GM19023 (cell line): ENCODE data around the gene SPTLC3.

Experiments used
- ATAC-seq: cut with Tn5 transposase; IDR thresholded peaks from one replicate; pipeline ENCODE4 v1.9.1; 2021; ENCODE audit warnings: mild to moderate bottlenecking, moderate library complexity; ENCODE audit not compliant: unreplicated experiment

The SPTLC3 gene

DNA sequence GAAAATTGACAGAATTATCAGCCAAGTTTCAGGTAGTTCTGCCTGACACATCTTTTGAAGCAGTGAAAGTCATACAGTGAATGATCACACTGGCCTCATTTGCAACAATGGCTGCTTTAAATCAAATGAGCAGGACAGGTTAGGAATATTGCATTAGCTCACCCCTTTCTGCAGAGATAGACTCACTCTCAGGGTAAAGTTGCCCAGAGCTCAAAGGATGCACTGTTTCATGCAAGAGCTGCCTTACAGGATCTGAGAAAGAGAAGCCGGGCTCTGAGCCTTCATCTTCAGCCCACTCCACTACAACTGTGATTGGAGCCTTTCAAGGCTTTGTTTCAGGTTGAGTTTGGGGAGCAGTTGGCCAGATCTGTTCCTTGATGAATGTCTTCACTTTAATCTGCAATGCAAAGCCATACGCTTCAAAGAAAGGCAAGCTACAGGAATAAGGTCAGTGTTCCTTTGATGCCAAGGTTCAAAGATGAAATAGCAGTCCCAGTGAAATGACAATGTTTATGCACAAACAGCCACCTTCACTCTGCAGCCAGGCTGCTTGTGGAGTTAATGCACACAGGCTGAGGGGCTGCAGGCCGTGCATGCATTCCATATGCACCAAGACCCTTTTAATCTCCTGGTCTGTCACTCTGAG, 121.4 kb downstream of the SPTLC3 start:
- ATAC-seq = no peak

GRCh38 chr20:13130707-13131103, 121.9 kb downstream of the SPTLC3 start:
- ATAC-seq = no peak

DNA sequence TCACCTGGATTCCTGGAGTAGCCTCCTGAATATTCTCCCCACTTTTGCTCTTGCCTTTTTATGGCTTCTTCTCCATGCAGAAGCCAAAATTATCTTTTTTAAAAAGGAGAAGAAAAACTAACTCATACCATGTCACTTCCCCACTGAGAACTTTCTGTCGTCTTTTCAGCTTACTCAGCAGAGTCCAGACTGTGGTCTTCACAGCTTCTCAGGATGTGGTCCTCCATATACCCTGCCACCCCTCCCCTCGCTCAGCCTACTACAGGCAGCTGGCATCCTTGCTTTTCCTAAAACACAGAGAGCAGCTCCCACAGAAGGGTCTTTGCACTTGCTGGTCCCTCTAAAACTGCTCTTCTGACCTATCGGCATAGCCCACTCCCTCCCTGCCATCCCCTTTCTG, 122.9 kb downstream of the SPTLC3 start:
- no peak for ATAC-seq

DNA sequence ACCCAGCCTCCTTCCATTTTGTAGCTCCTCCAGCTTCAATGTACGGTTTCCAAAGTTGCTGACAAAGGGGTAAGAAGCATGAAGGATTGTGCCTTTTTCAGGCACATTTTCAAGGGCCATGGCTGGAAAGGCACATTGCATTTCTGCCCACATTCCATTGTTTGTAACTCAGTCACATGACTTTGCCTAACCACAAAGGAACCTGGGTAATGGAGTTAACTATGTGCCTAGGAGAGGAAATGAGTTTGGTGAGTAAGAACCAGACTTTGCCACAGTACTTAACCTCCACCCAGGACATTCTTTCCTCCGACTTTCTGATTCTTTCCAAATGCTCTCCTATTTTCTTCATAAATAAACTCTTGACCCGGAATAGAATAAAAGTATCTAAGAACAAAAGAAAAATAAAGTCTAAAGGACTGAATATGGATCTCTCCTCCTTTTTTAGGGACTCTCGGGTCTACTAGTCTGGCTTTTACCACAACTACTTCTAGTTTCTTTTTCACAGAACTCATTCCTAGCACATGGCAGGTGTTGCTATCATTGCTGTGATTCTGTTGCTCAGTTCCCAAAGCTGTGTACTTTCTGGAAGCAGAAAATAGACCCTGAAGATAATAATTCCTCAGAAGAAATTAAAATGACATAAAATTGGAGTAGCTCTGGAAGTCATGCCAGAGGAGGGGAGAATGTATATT, 130.8 kb downstream of the SPTLC3 start:
- ATAC-seq = no peak

DNA sequence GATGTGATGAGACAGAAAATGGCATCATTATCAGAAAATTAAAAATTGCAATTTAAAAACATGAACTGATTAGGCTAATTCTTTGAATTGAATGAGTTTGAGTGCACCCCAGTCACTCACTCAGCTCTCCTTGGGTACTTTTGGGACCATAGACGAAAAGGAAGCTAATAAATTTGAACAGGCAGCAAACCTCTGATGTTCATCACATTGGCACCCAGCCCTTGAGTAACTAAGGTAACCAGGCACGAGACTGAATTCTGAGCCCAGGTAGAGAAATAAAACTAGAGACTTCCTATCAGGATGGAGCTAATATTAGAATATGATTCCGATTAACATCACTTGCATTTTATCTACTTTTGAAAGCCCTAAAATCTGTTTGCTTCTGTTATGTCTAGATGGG, 131.4 kb downstream of the SPTLC3 start:
- ATAC-seq = no peak

- ATAC-seq = no peak
These were observed 132.0 kb downstream of the SPTLC3 start for GRCh38 chr20:13140775-13141174.

GRCh38 chr20:13141546-13141945, 132.8 kb downstream of the SPTLC3 start:
- no peak for ATAC-seq

- no peak for ATAC-seq
These were observed 133.4 kb downstream of the SPTLC3 start for GRCh38 chr20:13142143-13142542.

DNA sequence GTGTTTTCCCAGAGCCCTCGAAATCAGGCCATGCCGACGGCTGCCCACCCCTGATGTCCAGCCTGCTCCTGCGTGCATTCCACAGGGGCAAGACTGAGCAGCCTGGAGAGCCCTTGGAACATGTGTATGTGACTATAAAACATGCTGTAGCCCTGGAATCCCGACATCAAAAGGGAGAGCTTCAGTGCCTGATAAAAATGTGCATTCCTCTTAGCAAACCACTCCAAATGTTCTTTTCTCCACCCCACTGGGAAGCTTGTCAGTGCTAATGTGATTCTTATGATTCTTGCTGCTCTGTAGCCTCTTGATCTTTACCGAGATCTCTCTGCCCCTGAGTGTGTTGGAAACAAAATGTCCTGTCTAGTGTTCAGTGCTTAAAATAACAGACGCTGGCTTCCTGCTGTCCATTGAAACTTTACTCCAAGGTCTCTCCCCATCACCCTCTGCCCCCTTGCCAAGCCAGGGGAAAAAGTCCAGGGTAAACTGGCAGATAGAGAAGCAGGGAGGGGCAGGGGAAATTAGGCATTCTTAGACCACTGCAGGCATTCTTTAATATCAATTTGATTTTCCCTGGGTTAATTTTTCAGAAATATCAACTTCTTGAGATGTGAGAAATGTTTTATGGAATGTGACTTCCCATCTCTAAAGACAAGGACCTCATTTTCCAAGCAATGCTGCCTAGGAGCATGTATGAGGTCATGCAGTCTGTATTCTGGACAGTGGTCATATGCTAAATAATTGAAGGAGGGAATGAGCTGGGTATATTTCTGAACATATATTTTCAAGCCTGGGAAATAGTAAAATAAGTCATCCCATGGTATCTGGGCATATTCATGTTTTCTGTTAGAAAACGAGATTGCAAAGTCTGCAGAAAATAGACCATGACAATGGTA, 138.5 kb downstream of the SPTLC3 start:
- ATAC-seq = no peak

DNA sequence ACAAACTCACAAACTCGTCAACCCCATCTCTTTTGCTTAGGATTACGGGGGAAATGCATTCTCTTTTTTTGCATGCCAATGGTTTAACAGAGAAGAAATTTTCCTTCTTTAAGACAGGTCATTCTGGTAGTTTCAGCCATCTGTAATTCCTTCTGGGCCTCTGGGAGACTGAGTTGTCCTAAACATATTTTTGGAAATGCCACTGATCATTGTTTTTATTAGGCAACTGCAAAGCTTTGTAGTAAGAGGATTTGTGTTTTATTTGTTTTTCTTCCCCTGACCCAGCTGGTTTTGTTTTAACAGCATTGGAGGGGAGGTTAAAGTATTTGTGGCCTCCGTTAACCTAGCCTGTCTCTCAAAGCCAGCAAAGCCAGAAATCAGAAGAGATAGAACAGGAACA, 139.2 kb downstream of the SPTLC3 start:
- ATAC-seq = no peak

DNA sequence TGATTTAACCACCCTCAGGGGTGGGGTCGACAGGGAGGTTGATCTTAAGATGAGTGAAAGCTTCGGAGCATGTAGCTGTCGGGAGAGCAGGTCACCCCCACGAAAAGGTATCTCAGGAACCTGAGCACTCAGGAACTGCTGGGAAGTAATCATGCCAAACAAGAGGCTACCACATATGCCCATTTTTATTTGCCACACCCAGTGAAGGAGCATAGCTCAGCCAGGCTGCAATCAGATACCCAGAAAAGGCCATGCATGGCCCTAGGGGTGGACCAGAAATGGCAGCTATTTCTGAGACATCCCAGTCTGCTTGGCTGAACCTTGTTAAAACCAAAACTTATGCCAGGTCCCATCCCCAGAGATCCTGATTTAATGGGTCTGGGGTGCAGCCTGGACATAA, 139.6 kb downstream of the SPTLC3 start:
- ATAC-seq = no peak

- ATAC-seq = no peak
These were observed 140.2 kb downstream of the SPTLC3 start for GRCh38 chr20:13148961-13149360.

DNA sequence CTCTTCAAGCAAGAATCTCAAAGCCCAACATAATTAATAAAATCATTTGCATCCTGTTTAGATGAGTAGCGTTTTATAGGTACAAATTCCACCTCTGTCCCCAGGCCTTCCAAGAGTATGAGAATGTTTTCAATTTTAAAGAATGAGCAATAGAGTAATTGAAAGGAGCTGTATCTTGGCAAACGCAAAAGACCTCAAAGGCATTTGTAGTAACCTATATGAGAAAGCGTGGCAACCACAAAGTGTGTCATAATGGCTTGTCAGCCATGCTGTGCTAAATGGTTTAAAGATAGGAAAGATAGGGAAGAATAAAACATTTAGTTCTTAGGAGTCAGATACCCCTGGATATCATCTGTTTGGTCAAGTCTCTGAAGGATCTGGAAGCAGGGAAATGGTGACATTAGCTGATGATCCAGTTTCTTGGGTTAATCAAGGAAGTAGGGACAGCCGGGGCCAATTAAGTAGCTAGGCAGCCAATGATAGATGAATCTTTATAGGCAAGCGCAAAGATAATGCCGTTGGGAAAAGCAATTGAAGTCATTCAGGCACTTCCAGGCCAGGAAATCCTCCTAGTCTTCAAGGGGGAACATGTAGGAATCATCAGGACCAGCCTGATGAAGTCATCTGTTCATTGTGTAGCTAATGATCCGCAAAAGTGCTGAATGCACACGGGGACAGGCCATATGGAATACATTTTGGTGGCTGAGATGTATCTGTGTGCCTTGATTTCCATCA, 140.8 kb downstream of the SPTLC3 start:
- no peak for ATAC-seq

DNA sequence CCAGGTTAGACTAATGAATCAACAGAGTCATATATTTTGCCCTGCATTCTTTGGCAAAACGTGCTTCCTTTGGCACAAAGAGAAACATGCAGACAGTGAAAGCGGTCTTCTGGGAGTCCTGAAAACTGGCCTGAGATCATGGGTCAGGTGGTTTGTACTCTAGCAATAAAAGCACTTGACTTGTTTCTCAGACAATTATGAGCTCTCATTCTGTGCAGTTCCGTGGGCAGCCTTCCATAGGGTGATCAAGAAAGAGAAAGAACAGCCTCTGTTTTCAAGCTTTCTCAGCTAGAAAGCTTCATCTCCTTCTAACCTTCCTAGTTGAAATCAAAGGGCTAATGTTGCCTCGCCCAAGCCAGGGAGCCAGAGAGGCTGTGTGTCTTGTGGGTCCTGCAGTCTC, 149.6 kb downstream of the SPTLC3 start:
- ATAC-seq = no peak

- ATAC-seq = no peak
These were observed 151.1 kb downstream of the SPTLC3 start for GRCh38 chr20:13159889-13160288.

- no peak for ATAC-seq
These were observed 156.4 kb downstream of the SPTLC3 start for GRCh38 chr20:13165203-13165602.

GRCh38 chr20:13166011-13166410, 157.2 kb downstream of the SPTLC3 start:
- no peak for ATAC-seq

- no peak for ATAC-seq
These were observed 157.7 kb downstream of the SPTLC3 start for GRCh38 chr20:13166437-13166836.

- no peak for ATAC-seq
These were observed 160.3 kb downstream of the SPTLC3 start for GRCh38 chr20:13169086-13169485.

GRCh38 chr20:13170771-13171170, 162.0 kb downstream of the SPTLC3 start:
- no peak for ATAC-seq

- ATAC-seq = no peak
These were observed 164.4 kb downstream of the SPTLC3 start for GRCh38 chr20:13173201-13173600.
